ENCODE data around the gene WSCD1.

GRCh38 chr17:6108987-6109386, 38.8 kb downstream of the WSCD1 start:
- TF ChIP-seq CTCF (IDR thresholded peaks at IDR 0.05) (no peak), ZFX (IDR thresholded peaks at IDR 0.05; ENCODE audit: borderline replicate concordance) (no peak)

Measured in 22Rv1 (cell line).